GM21576 (cell line): ENCODE measurements around the gene OSBPL8.
"Not testable (repeated sequence)": the region's sequence is repeated elsewhere in the genome, so short reads cannot be mapped to it uniquely, and the experiment has no call there.

ENCODE experiments used
- ATAC-seq: cut with Tn5 transposase; IDR thresholded peaks from one replicate; pipeline ENCODE4 v1.9.1; 2021; ENCODE audit warnings: mild to moderate bottlenecking, moderate library complexity; ENCODE audit not compliant: unreplicated experiment

OSBPL8 gene

DNA sequence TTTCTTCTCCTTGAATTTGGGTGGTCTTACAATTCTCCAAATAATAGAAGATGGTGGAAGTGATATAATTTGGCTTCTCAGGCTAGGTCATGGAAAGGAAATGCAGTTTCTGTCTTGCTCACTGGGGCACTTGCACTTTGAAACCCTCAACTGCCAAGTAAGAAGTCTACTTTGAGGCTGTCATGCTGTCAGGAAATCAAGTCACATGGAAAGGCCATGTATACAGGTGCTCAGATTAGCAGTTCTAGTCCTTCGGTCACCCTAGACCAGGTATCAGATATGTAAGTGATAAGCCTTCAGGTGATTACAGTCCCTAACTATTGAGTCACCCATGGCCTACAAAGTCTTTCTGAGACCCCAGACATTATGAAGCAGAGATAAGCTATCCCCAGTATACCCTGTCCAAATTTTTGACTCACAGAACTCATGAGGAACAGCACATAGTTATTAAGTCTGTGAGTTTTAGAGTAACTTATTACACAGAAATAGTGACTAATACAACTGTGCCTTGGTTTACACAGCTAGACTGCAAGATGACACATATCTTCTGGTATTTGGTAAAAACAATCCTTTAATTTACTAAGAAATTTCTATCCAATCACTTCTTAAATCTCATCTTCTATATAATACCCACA lies 185.1 kb downstream of the OSBPL8 start:
- ATAC-seq: no peak

GRCh38 chr12:76368230-76368629 lies 191.3 kb downstream of the OSBPL8 start:
- no peak for ATAC-seq

DNA sequence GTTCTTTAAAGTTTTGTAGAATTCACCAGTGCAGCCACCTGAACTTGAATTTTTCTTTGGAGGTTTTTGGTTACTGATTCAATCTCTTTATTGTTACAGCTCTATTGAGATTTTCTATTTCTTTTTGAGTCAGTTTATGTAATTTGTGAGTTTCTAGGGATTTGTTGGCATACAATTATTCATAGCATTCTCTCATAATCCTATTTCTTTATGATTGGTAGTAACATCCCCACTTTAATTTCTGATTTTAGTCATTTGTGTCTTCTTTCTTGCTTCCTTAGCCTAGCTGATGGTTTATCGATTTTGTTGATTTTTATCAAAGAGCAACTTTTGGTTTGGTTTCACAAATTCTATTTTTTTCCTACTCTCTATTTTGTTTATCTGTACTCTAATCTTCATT lies 193.4 kb downstream of the OSBPL8 start:
- ATAC-seq: no peak

GRCh38 chr12:76364131-76364530 lies 195.4 kb downstream of the OSBPL8 start:
- not testable (repeated sequence) for ATAC-seq

DNA sequence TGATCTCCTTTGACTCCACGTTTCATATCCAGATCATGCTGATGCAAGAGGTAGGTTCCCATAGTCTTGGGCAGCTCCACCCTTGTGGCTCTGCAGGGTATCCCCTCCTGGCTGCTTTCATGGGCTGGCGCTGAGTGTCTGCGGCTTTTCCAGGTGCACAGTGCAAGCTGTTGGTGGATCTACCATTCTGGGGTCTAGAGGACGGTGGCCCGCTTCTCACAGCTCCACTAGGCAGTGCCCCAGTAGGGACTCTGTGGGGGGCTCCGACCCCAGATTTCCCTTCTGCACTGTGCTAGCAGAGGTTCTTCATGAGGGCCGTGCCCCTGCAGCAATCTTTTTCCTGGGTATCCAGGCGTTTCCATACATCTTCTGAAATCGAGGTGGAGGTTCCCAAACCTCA lies 199.3 kb downstream of the OSBPL8 start:
- no peak for ATAC-seq

DNA sequence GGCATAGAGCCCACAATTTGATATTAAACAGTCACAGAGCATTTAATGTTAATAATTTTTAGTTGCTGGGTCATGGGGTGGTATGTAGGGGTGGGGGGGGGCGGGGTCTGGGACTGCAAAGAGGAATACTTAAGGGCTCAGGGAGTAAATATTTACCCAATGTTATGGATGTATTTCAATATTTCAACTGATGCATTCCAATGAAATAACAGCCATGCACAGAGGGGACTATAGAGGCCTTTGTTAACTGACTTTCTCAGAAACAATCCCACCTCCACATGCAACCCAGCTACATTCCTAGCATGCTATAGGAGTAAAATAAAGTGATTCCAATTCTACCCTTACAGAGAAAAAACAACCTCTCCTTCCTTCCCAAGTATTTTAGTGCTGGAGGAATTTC lies 203.5 kb downstream of the OSBPL8 start:
- no peak for ATAC-seq

DNA sequence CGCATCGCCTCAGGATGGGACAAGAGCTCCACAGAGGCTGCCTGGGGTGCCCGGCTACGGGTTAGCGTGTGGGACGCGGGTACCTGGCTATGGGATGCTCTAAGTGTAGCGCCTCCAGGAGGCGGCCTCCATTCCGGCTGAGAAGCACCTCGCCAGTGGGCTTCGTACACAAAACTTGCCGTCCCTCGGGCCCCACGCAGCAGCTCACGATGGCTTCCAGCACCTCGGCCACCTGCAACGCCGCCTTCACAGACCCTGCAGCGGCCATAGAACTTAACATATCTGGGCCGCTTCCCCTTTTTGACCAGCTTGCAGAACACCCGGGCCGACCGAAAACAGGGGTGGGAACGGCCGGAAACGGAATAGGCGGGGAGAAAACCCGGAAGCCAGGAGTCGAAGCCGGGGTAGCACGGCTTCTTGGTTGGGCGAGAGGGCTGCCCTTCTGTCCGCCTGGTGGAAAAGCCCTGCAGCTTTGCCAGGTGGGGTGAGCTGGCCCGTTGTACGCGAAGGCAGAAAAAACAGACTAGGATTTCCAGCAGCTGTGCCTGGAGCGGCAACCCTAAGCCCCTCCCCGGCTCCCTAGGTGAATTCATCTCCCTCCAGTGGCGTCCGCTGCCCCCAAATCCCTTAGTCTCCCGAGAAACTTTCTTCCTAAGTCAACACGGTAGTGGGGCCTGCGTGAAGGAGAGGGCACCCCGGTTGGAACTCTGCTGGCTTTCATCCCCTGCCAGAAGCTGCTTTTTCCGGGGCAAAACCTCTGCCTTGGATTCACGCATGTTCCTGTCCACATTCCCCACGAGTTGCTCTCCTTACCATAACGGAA lies 211.3 kb downstream of the OSBPL8 start, which contains the start of gene BBS10:
TSS of gene BBS10 (minus strand) at position 337 of the 823 bp plus-strand sequence. CDS start at position 280, 57 bp downstream.
- ATAC-seq: peak; percentile 98

DNA sequence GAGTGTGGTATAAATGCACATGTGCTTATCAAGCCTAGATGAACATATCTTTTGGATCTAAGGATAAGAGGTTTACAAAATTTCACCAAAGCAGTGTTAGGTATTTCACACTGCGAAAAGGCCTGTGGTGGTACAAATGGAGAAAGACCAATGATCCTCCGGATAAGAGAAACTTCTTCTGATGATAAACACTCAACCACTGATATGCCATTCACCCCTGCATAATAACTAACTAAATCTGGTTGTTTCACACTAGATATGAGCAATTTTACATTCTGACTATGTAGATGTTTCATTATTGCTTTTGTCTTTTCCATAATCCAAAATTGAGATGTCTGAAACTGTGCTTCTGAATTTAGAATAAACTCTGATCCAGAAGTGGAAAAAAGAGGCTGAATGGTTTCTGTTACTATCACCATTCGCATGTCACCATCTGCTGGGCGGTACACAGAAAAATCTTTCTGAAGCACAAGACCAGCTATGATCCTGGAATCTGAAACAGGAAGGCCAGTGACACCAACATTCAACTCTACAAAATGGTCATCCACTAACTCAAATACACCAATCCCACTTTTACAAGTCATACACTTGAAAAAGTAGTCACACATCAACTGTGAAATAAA lies 212.7 kb downstream of the OSBPL8 start:
- peak; percentile 33 for ATAC-seq

DNA sequence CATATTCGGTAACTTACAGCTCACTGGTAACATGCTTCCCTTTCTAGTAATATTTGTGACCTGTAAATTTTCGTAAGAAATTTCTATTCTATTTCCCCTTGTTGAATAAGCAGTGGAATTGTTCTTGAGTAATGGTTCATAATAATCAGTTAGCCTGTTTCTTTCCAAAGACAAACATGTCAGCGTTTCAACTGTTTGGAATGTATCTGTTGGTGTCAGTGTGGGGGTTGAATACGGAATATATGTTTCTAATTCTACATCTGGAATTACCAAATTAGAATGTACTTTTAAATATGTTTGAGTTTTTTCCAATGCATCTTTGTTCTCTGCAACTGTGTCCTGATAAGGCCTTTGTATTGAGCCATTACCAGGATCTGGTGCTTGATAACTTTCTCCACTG lies 213.3 kb downstream of the OSBPL8 start:
- ATAC-seq: no peak

GRCh38 chr12:76345569-76345968 lies 214.0 kb downstream of the OSBPL8 start:
- no peak for ATAC-seq

GRCh38 chr12:76341436-76342030 lies 218.0 kb downstream of the OSBPL8 start:
- ATAC-seq: no peak

GRCh38 chr12:76340680-76341435 lies 218.7 kb downstream of the OSBPL8 start:
- ATAC-seq: no peak

DNA sequence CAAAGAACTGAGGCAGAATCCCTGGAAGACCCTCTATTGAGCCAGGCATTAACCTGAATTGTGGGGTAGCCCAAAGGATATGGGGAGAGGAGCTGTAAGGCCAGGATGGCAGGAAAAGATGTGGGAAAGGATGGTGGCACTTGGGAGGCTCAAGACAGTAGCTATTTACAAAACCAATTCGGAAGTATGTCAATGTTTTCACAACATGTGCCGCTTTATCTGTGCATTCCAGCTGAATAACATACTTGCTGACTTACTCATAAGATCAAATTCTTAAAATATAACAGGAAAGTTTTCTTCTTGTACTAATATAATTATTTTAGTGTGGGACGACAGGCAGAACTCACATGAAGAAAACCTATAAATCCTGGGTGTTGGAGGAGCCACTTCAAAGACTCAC lies 222.0 kb downstream of the OSBPL8 start:
- no peak for ATAC-seq

DNA sequence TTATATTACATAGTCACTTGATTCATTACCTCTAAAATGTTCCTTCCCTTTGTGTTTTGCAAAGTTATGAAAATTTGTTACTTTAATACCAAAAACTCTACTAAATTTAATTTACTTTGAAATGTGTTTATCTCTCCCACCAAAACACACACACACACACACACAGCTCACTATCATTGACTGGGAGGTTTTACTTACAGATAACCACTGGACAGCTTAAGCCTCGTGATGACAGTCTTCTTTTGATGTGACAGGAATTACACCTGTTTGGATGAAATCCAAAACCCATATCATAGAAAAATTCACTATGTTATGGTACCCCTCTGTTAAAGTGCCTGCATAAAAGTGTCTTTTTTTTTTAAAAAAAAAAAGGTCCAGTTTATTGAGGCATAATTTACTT lies 227.0 kb downstream of the OSBPL8 start:
- ATAC-seq: no peak

GRCh38 chr12:76329606-76330005 lies 230.0 kb downstream of the OSBPL8 start:
- no peak for ATAC-seq

- no peak for ATAC-seq
Observed at GRCh38 chr12:76329159-76329558, 230.4 kb downstream of the OSBPL8 start.

- ATAC-seq: not testable (repeated sequence)
Observed at GRCh38 chr12:76319595-76320319, 239.8 kb downstream of the OSBPL8 start.

GRCh38 chr12:76318773-76319594 lies 240.6 kb downstream of the OSBPL8 start:
- no peak for ATAC-seq

DNA sequence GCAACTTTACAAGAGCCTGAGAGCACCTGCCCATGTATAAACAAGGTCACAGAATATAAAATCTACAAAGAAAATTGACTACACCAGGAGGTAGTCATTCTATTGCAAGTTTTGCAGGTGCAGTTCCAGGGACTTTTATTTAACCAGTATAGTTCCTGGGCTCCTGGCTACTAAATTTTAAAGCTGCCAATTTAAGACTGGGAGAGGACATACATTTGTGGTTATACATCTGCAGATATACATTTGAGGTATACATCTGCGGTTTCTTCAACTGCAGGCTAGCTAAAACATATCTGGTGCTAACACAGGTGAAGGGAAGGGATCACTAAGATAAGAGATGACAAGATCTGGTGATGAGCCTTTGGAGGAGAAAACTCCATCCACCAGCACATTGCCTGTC lies 241.6 kb downstream of the OSBPL8 start:
- no peak for ATAC-seq
